Spleen (tissue), 13 donors: ENCODE data around the gene TIAM1. TPM values are rescaled to one million over a fixed set of nuclear protein-coding genes. Genes with fewer than 3 reads are reported as not detected.

ENCODE experiments used
- DNase-seq: peaks from one replicate; pipeline ENCODE4 v3.0.0-alpha.2; 2020
- H3K27ac ChIP-seq, 8 donors: fragments of 200-600 bp; sonication (generic) in 7 of 8; 1 replicate in 4 of 8; 2 replicates in 4 of 8; pipeline versions ENCODE4 v1.5.0 to v1.8.0; 2016 to 2021; ENCODE audit warnings: inconsistent platforms in 4 of 8, mild to moderate bottlenecking in 4 of 8, moderate library complexity in 1 of 8
- H3K27me3 ChIP-seq, 7 donors: fragments of 200-600 bp; sonication (generic) in 6 of 7; replicated peaks in 1 of 7; 1 replicate in 4 of 7; 2 replicates in 3 of 7; pipeline versions ENCODE4 v1.5.0 to v1.8.0; 2016 to 2021; ENCODE audit warnings: inconsistent platforms in 3 of 7, mild to moderate bottlenecking in 1 of 7
- H3K36me3 ChIP-seq, 6 donors: fragments of 200-600 bp; sonication (generic) in 5 of 6; 1 replicate in 4 of 6; 2 replicates in 2 of 6; pipeline versions ENCODE4 v1.5.0 to v1.8.0; 2016 to 2021; ENCODE audit warnings: inconsistent platforms in 2 of 6
- H3K4me1 ChIP-seq, 6 donors: fragments of 200-600 bp; sonication (generic) in 5 of 6; 1 replicate in 3 of 6; 2 replicates in 3 of 6; pipeline versions ENCODE4 v1.5.0 to v1.8.0; 2016 to 2021; ENCODE audit warnings: inconsistent platforms in 3 of 6
- H3K4me3 ChIP-seq, 8 donors: fragments of 200-600 bp; sonication (generic) in 7 of 8; 1 replicate in 4 of 8; 2 replicates in 4 of 8; pipeline versions ENCODE4 v1.5.0 to v1.8.0; 2016 to 2021; ENCODE audit warnings: inconsistent platforms in 4 of 8, mild to moderate bottlenecking in 4 of 8, moderate library complexity in 2 of 8
- H3K9me3 ChIP-seq, 8 donors: fragments of 200-600 bp; sonication (generic) in 7 of 8; 1 replicate in 4 of 8; 2 replicates in 4 of 8; pipeline versions ENCODE4 v1.5.0 to v1.8.0; 2016 to 2021; ENCODE audit warnings: inconsistent platforms in 4 of 8
- CTCF ChIP-seq, 11 experiments: fragments of 200-600 bp in 7 of 11; fragments of 450-650 bp in 4 of 11; sonication (generic) in 4 of 11; IDR thresholded peaks in 8 of 11; conservative IDR thresholded peaks in 3 of 11; 1 replicate in 7 of 11; 2 replicates in 4 of 11; pipeline versions ENCODE4 v1.4.0 to v1.8.0; 2016 to 2021; ENCODE audit warnings: antibody characterized with exemption in 11 of 11, inconsistent platforms in 4 of 11, mild to moderate bottlenecking in 1 of 11
- POLR2A ChIP-seq, 3 donors: fragments of 450-650 bp; IDR thresholded peaks; one replicate each; pipeline ENCODE4 v1.5.1; 2017; ENCODE audit warnings: antibody characterized with exemption in 3 of 3, mild to moderate bottlenecking in 1 of 3
- POLR2AphosphoS5 ChIP-seq, 3 donors: sonication (generic); formaldehyde crosslinking; IDR thresholded peaks; one replicate each; pipeline ENCODE4 v1.5.1; 2017; ENCODE audit warnings: antibody characterized with exemption in 3 of 3
- WGBS, 5 donors: extraction: QIAGEN DNeasy Blood & Tissue Kit in 3 of 5; methylation state at CpG; one replicate each; pipeline versions ENCODE4 v1.1.5 to v1.1.7; 2013 to 2018; 5-methylcytosine and 5-hydroxymethylcytosine counted together
- intact Hi-C: fragments of 100-400 bp; cut with DNase I; formaldehyde crosslinking; loops from one replicate; pipeline ENCODE4 v1.15.0; 2023; ENCODE audit warnings: low total_unique reads
- long read RNA-seq, 2 donors: transcript quantifications; one replicate each; lab custom pipeline, GENCODE V29; 2026
- polyA plus RNA-seq, 3 donors: library from polyadenylated mRNA; stranded (reverse); fragments of 200-250 nt; gene quantifications; one replicate each; pipeline ENCODE4 v1.2.1, GENCODE V29; 2013
- total RNA-seq, 7 donors: library from RNA; depleted of rRNA in 3 of 7; stranded (reverse); fragments of >200 nt in 3 of 7; fragmentation: NEBNext Ultra II Directional in 4 of 7; extraction: Animal tissue kit (Norgen Biotek cat#: 25700) in 4 of 7; gene quantifications; one replicate each; pipeline versions ENCODE4 v1.1.0 to v1.2.1, GENCODE V29; 2016 to 2021
- donor health status: healthy with polysubstance abuse.
- donor health status: DM: no; HTN: no; CAD: no; lungs with moderate emphysema.
- donor health status: DM: no; HTN: no; CAD: no.
- donor health status: Bipolar disorder and iron deficiency.
- donor health status: healthy.
- donor health status: DM: no; HTN: no; CAD: no.
- donor health status: DM: yes; HTN: yes; CAD: no.

TIAM1 gene
- total RNA-seq (10 to 100 TPM; 13.3 to 35.0 (median 21.6) TPM), polyA plus RNA-seq (1 to 10 TPM; 1.9 to 3.3 (median 2.1) TPM)
- long read RNA-seq, donor 1: 0 reads
- long read RNA-seq, donor 2: 0 reads

- no peak for DNase-seq
- Histone ChIP-seq H3K36me3 (no peaks in the 10 kb centered on the region), H3K27me3 (peaks cover 0 to 39% (median 24%) of the 10 kb centered on the region in 7 donors), H3K27ac (peak within 1 kb of the TSS in 5 of 8 donors; percentile 21 to 52 (median 48)), H3K4me1 (peaks cover 0 to 24% (median 10%) of the 10 kb centered on the region in 6 donors), H3K9me3 (no peaks in the 10 kb centered on the region), H3K4me3 (peak within 1 kb of the TSS; percentile 19 to 68 (median 38))
- intact Hi-C loops: no loop called here
- TF ChIP-seq CTCF (IDR thresholded peaks at IDR 0.05 in 8 of 11, conservative IDR thresholded peaks at IDR 0.05 in 3 of 11) (no peak), POLR2AphosphoS5 (IDR thresholded peaks at IDR 0.05) (peak; percentile 43 to 54 (median 44))
- 1 to 2% (median 1%) methylated on average over 37 to 49 of the region's 49 CpGs for whole genome bisulfite sequencing, 5 donors
Measured at GRCh38 chr21:31343680-31344480, at the start of gene TIAM1. Gene TIAM1, minus strand, starts transcription at chr21:31344261. Its CDS starts 77,289 bp downstream, at chr21:31266972.

- Histone ChIP-seq H3K9me3 (no peaks in the 10 kb centered on the region), H3K27me3 (no peaks in the 10 kb centered on the region), H3K36me3 (no peaks in the 10 kb centered on the region), H3K27ac (no peak overlapping the region), H3K4me3 (no peak overlapping the region), H3K4me1 (no peaks in the 10 kb centered on the region)
- intact Hi-C loops: no loop called here
- TF ChIP-seq POLR2A (IDR thresholded peaks at IDR 0.05): no peak
- no peak for TF ChIP-seq CTCF (IDR thresholded peaks at IDR 0.05 in 8 of 11, conservative IDR thresholded peaks at IDR 0.05 in 3 of 11)
- TF ChIP-seq POLR2AphosphoS5 (IDR thresholded peaks at IDR 0.05): no peak
- DNase-seq: no peak
- WGBS, 5 donors: 81 to 90% (median 89%) methylated on average over 17 to 20 of the region's 20 CpGs
Measured at GRCh38 chr21:31387560-31388186, 43.6 kb upstream of the TIAM1 start.

GRCh38 chr21:31386006-31386405 is 41.9 kb upstream of the TIAM1 start:
- Histone ChIP-seq H3K36me3 (no peaks in the 10 kb centered on the region), H3K27me3 (no peaks in the 10 kb centered on the region), H3K27ac (no peak overlapping the region), H3K4me3 (no peak overlapping the region), H3K9me3 (no peaks in the 10 kb centered on the region), H3K4me1 (no peaks in the 10 kb centered on the region)
- TF ChIP-seq POLR2A (IDR thresholded peaks at IDR 0.05) (no peak), POLR2AphosphoS5 (IDR thresholded peaks at IDR 0.05) (no peak), CTCF (IDR thresholded peaks at IDR 0.05 in 8 of 11, conservative IDR thresholded peaks at IDR 0.05 in 3 of 11) (no peak)
- WGBS, 5 donors: 86 to 89% (median 87%) methylated on average over 5 of the region's 5 CpGs
- intact Hi-C loops: no loop called here
- no peak for DNase-seq

GRCh38 chr21:31383770-31384169 is 39.7 kb upstream of the TIAM1 start:
- intact Hi-C loops: no loop called here
- Histone ChIP-seq H3K27ac (no peak overlapping the region), H3K9me3 (no peaks in the 10 kb centered on the region), H3K36me3 (no peaks in the 10 kb centered on the region), H3K4me1 (no peaks in the 10 kb centered on the region), H3K4me3 (no peak overlapping the region), H3K27me3 (no peaks in the 10 kb centered on the region)
- DNase-seq: no peak
- TF ChIP-seq POLR2A (IDR thresholded peaks at IDR 0.05): no peak
- no peak for TF ChIP-seq CTCF (IDR thresholded peaks at IDR 0.05 in 8 of 11, conservative IDR thresholded peaks at IDR 0.05 in 3 of 11)
- no peak for TF ChIP-seq POLR2AphosphoS5 (IDR thresholded peaks at IDR 0.05)
- WGBS, 5 donors: 83 to 95% (median 90%) methylated on average over 8 of the region's 8 CpGs
